Activated T-cell treated with anti-CD3 and anti-CD28 coated beads, Interleukin-2, amount 50 U/mL, for 1 hour (primary cell): ENCODE results near the gene NOL12.
"Not testable (repeated sequence)": the region's sequence is repeated elsewhere in the genome, so short reads cannot be mapped to it uniquely, and the experiment has no call there.

ENCODE experiments used
- DNase-seq: peaks from one replicate; pipeline ENCODE4 v3.0.0-alpha.2; 2020

Gene NOL12

DNA sequence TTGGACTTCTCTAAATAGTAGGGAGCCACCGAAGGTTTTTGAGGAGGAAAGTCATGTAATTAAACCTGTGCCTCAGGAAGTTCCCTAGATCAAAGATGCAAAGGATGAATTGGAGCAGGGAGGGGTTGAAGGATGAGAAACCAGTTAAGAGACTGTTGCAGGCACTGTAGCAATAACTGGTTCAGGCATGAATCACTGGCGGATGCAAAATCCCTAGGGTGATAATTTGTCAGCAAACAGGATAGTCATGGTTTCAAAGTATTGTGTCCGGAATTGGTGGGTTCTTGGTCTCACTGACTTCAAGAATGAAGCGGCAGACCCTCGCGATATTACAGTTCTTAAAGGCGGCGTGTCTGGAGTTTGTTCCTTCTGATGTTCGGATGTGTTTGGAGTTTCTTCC is 30.6 kb downstream of the NOL12 start:
- DNase-seq = no peak

DNA sequence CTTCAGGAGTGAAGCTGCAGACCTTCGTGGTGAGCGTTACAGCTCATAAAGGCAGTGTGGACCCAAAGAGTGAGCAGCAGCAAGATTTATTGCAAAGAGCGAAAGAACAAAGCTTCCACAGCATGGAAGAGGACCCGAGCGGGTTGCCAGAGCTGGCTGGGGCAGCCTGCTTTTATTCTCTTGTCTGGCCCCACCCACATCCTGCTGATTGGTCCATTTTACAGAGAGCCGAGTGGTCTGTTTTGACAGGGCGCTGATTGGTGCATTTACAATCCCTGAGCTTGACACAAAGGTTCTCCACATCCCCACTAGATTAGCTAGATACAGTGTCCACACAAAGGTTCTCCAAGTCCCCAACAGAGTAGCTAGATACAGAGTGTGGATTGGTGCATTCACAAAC is 31.1 kb downstream of the NOL12 start:
- not testable (repeated sequence) for DNase-seq

DNA sequence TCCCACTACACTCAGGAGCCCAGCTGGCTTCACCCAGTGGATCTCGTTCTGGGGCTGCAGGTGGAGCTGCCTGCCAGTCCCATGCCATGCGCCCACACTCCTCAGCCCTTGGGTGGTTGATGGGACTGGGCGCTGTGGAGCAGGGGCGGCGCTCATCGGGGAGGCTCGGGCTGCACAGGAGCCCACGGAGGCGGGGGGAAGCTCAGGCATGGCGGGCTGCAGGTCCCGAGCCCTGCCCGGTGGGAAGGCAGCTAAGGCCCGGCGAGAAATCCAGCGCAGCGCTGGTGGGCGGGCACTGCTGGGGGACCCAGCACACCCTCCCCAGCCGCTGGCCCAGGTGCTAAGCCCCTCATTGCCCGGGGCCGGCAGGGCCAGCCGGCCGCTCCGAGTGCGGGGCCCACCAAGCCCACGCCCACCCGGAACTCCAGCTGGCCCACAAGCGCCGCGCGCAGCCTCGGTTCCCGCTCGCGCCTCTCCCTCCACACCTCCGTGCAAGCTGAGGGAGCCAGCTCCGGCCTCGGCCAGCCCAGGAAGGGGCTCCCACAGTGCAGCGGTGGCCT is 31.7 kb downstream of the NOL12 start:
- DNase-seq = not testable (repeated sequence)

DNA sequence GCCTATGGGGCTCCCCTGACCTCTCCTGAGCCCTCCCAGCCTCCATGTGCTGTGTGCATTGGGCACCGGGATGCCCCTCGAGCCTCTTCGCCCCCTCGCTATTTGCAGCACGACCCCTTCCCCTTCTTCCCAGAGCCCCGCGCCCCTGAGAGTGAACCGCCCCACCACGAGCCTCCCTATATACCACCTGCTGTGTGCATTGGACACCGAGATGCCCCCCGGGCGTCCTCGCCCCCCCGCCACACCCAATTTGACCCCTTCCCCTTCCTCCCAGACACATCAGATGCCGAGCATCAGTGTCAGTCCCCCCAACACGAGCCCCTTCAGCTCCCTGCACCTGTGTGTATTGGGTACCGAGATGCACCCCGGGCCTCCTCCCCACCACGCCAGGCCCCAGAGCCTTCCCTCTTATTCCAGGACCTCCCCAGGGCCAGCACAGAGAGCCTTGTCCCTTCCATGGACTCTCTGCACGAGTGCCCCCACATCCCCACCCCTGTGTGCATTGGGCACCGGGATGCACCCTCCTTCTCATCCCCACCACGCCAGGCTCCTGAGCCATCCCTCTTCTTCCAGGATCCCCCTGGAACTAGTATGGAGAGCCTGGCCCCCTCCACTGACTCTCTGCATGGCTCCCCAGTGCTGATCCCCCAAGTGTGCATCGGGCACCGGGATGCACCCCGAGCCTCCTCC is 39.6 kb downstream of the NOL12 start:
- no peak for DNase-seq

DNA sequence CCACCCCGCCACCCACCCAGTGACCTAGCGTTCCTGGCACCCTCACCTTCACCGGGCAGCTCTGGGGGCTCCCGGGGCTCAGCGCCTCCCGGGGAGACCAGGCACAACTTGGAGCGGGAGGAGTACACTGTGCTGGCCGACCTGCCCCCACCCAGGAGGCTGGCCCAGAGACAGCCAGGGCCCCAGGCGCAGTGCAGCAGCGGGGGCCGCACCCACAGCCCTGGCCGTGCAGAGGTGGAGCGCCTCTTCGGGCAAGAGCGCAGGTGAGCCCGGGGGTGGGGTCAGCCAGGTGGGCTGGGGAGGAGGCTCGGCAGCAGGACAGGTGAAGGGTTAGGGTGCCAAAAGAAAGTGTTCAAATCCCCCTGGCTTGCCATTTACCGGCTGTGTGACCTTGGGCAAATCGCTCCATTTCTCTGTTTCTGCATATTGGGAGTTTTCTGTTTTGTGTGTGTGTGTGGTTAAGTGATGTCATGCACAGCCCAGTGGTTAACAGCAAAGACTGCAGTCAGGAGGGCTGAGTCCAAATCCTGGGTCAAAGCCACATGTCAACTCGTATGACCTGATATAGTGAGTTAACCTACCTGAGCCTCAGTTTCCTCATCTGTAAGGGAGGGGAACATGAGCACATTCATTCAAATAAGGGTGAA is 40.2 kb downstream of the NOL12 start:
- no peak for DNase-seq

- DNase-seq = no peak
Observed at GRCh38 chr22:37728620-37729019, 42.5 kb downstream of the NOL12 start.

DNA sequence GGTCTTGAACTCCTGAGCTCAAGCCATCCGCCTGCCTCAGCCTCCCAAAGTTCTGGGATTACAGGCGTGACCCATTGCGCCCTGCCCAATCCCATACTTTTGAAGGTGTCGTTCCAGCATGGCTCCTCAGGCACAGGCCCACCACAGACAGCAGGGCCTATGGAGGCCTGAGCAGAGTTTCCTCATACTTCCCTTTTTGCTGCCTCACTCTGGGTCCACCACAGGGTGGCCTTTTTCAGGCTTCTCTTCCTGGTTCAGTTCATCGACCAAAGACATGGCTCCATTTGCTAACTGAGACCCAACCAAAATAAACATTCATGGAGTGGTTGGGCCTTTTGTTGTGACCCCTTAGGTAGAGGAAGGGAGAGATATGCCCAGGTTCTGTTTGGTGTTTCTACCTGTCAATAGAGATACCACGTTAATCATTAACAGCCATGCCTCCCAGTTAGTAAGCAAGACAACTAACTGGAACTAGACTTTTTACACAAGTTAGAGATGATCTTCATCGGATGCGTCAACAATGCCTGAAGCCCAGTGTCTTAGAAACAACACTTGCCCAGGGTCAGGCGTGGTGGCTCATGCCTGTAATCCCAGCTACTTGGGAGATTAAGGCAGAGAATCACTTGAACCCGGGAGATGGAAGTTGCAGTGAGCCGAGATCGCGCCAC is 45.8 kb downstream of the NOL12 start:
- DNase-seq = no peak

DNA sequence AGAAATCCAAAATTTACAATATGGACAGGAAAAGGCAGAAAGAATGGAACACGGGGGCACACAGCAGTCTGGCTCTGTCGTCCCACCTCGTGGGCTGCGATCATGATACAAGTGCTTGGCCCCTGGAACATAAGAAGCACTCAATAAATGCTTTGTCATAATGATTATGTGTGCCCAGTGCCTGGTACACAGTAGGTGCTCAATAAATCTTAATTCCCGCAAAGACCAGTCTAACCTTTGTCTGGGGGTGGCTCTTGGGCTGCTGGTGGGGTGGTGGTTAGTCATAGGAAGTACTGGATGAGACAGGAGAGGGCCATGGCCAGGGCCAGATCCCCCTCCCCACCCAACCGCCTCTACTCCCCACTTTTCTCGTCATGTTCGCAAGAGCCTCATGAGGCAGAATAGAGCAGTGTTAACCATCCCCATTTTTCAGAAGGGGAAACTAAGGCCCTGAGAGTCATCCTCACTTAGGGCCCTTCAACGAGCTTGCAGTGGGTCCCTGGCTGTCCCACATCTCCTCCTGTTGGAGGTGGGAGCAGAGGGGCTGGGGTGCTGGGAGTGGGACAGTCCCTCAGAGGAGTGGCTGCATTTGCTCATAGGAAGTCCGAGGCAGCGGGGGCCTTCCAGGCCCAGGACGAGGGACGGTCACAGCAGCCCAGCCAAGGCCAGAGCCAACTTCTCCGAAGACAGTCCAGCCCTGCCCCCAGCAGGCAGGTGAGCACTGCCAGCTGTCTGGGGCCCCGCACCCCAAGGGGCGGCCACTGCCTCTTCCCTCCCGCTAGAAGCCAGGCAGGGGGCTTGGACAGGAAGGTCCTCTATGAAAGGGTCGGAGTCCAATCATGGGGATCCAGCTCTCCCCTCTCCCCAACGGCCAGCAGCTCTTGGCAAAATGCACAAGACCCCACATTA is 46.8 kb downstream of the NOL12 start:
- no peak for DNase-seq

DNA sequence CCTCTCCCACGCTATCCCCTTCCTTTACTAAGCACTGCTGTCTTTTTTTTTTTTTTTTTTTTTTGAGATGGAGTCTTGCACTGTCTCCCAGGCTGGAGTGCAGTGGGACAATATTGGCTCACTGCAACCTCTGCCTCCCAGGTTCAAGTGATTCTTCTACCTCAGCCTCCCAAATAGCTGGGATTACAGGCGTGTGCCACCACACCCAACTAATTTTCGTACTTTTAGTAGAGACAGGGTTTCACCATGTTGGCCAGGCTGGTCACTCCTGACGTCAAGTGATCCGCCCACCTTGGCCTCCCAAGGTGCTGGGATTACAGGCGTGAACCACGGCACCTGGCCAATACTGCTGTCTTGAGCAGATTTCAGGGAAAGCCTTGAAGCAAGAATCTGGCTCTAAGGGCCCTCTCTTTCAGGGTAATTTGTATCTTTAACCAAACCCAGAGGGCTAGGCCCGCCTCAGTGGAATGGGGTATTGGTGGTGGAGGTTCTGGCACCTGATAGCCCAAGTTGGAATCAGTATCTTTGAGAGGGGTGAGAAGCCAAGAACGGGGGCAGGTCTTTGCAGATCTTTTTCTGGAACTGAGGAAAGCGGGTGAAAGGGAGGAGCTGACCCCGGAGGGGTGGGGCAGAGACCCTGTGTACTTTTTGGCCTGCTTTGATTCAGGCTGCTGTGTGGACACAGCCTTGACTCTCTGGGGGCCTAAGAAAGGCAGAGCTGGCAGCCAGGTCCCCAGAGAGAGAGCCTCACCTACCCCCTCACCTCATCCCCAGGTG is 47.7 kb downstream of the NOL12 start:
- DNase-seq = no peak

GRCh38 chr22:37734402-37734700 is 48.2 kb downstream of the NOL12 start:
- no peak for DNase-seq

GRCh38 chr22:37734964-37735451 is 48.9 kb downstream of the NOL12 start:
- no peak for DNase-seq

DNA sequence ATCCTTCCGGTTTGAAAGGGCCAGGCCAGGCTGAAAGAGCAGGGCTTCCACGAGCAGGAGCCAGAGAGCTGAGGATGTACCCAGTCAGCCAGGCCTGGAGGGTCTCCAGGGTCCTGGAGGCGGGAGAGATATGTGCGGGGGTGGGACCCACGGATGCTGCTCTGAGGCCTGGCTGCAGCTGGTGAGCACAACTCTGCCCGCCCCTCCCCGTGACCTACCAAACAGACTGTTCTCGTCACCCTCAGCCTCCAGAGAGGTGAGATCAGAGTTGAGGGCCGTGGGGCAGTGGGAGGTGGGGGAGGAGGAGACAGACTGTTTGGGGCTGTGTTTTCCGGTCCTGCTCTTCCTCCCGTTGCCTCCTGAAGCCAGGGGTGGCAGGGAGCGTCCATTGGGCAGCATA is 52.9 kb downstream of the NOL12 start:
- DNase-seq = no peak

DNA sequence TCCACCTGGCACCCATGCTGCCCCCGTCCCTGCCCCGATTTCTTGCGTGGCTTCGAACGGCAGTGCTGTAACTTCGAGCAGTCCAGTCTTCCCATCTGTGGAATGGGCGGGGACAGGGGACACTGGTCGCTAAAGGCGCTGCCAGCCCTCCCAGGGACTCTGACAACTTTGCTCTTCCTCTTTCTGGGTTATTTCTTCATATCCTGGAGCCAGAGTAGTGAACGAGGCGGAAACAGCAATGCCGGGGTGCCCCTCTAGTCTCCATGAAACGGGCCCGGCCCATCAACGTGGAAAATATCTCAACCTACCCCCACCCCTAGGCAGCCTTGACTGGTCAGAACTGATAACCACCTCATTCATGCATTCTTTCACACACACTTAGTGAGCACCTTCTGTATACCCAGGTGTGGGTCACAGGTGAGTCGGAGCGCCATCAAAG is 53.5 kb downstream of the NOL12 start:
- no peak for DNase-seq

DNA sequence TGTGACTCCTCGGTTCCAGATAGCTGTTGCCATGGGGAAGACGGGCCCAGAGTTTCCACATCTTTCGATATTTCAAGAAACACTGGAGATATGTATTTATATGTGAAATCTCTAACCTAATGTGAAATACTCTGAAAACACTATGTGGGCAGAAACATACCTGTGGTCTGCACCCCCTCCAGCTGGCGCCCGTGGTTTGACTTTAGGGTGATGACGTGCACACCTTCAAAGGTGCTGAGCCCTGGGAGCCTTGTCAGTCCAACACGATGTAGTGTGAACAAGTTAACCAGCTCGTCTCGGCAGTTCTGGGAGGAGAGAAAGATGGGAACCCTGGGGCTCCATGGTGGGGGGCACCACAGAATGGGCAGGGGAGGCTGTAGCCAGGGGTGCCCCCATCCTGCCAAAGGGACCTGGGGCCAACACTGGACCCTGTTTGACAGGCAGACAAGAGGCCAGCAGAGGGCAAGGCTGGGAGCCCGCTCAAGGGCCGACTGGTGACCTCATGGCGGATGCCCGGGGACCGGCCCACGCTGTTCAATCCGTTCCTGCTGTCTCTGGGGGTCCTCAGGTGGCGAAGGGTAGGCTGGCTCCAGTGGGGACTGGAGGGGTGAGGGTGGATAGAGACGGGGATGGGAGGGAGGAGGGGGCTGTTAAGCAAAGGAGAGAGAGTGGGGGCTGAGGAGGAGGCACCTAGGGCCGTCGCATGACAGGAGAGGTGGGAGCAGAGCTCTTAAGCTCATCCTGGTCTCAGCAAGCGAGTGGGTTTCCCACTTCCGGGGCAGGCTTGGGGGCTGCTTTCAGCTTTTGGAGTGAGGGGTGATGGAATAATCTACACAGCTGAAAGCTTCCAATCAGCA is 54.5 kb downstream of the NOL12 start:
- DNase-seq = peak; percentile 32

DNA sequence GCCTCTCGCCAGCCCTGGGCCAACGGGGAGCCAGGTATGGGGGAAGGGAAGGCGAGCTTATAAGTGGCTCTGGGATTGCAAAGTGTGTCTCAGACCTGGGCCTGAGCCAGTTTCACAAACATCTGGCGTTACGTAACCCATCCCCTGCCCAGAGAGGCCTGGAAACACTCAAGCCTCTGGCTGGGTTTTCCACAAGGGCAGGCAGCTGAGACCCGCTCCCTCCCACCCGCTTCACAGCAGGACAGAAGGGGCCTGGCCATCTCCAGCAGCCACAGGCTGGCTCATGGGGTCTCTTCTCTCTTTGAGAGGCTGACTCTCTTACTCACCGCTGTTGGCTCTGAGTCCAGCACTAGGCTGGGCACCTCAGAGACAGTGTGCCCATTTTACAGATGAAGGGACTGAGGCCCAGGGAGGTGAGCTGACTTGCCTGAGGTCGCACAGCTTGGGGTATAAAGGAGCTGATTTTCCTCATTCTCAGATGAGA is 55.2 kb downstream of the NOL12 start:
- DNase-seq = no peak

GRCh38 chr22:37742376-37743171 is 56.4 kb downstream of the NOL12 start:
- no peak for DNase-seq
